HG03378 (cell line): ENCODE measurements around the gene ITPR2.
"Not testable (repeated sequence)": the region's sequence is repeated elsewhere in the genome, so short reads cannot be mapped to it uniquely, and the experiment has no call there.

Source experiments
- ATAC-seq: cut with Tn5 transposase; IDR thresholded peaks from one replicate; pipeline ENCODE4 v1.9.1; 2021; ENCODE audit warnings: mild to moderate bottlenecking, moderate library complexity; ENCODE audit not compliant: unreplicated experiment

ITPR2 gene

DNA sequence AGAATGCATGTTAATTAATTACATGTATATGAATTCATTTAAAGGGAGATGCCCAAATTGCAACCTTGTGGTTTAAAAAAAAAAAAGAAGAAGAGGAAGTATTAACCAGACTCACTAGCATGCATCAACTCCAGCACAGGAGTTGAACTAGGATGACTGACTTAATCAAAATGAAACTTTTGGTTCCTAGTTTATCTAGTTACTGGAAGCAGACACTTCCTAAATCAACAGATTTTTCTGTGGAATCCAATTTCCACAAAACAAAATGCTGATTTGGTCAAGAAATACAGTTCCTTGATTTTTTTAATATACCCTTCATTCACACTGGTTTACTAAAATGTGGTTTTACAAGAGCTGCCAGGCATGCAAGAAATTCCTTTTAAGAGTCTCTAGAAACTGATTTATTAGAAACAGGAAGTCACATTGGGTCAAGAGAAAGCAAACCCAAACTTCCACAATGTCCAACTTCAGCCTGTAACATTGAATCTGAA lies 41.6 kb downstream of the ITPR2 start:
- peak; percentile 63 for ATAC-seq

DNA sequence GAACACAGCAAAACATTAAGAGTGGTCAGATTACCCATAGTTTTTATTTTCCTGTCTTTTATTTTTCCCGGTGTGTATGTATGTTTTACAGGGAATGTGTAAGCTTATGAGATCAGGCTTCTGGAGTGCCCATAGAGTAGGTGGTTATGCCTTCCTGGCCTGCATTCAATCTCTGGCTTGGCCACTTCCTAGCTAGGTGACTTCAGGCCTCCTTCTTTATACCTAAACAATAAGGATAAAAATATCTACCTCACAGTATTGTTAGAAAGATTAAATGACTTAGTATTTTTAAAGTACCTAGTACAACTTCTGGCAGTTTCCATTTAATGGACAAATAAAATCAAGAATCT lies 42.4 kb downstream of the ITPR2 start:
- ATAC-seq, result no peak

DNA sequence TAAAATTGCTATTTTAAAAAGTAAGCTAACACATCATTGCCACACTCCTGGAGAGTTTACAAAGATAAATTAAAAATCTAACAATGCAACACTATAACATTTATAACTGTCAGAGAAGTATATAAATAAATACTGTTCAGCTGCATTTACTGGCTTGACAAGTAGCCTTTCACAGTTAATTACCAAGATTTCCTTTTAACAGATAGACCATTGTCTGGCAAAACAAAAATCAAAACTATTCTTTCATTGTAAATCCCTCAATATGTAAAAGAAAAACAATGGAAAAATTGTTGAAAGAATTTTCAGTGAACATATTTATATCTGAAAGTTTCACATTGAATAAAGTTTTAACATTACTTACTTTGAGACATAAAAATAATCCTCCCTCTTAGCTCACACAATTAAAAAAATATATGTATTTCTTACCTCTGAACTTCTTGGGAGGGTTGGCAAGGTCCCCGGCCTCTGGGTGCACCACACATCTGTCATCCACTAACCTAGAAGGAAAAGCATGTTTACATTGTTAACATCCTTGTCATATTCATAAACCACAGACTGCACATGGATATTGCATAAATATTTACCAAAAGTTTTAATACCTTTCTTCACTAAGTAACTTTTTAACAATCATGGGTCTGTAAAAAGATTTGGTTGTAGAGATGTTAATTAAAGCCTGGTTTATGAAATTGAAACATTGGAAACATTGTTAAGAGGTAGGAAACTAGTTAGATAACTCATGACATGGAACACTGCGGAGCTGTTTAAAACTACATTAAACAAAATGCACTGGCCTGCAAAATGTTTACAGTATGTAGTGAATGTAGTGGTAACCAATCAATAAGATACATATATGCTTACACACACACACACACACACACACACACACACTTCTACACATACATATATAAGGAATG lies 43.0 kb downstream of the ITPR2 start:
- no peak for ATAC-seq

DNA sequence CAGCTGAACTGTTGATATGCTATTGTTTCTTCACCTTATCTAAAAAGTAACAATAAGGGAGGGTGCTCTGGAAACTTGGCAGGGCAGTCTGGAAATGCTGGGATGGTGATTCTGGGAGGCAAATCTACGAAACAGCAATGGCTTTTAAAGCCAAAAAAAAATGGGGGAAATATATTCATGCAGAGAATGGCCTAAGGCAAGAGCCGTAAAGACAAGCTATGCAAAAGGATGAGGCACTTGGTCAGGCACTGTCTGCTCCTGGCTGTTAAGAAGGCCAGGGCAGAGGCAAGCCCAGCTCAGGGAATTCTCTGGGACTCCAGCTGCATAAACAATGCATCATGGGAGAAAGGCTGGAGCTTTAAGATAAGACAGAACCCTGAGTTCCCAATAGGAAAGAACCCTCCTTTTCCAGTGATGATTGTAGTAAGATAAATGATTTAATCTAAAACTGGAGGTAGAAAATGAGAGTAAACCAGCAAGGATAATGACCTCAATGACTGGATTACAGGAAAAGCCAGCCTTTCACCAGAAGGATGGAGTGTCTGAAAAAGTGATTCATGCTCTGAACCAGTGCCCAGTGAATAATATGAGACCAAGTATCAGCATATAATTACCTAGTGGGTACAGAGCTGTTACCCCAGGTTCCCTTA lies 46.0 kb downstream of the ITPR2 start:
- no peak for ATAC-seq

DNA sequence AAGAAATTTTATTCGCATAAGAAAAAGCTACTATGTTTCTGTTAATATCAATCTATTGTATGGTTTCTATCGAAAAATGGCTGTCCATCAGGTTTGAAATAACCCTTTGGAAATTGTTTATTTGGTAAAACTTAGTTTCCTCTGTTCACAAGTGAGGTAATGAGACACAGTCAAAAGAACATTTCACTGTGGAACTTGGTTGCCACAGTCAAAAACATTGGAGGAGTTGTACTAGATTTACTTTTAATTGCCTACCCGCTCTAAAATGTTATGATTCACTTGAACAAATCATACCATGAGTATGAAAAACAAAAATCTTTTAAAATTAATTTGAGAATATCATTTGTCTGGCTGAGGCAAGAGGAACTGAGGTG lies 46.5 kb downstream of the ITPR2 start:
- no peak for ATAC-seq

DNA sequence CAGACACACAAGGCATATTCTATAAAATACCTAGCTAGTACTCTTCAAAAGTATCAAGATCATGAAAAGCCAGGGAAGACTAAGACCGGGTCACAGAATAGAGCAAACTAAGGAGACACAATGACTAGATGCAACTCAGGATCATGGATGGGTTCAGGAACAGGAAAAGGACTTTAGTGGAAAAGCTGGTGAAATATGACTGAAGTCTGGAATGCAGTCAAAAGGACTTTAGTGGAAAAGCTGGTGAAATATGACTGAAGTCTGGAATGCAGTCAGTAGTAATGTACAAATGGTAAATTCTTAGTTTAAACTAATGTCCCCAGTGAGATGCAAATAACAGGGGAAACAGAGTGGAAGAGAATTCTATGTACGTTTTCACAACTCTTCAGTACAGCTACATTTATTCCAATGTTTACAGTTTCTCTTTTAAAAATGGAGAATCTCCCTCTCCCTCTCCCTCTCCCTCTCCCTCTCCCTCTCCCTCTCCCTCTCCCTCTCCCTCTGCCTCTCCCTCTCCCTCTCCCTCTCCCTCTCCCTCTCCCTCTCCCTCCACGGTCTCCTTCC lies 49.1 kb downstream of the ITPR2 start:
- ATAC-seq, result not testable (repeated sequence)

DNA sequence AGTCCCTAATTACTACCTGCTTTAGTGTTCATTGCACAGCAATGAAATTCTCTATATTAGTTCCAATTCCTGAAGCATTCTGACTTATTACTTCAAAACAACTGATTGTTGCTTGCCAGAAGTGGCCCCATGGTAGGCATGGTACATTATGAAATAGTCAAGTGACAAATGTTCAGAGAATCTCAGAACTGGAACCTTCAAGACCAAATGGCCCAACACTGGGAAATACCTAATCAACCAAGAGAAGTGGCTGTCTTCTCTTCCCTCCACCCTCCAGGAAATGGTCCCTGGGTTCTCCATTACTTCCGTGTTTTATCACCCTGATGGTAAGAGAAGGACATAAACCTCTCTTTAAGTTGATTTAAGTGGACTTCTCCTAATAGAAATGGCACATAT lies 49.9 kb downstream of the ITPR2 start:
- no peak for ATAC-seq

DNA sequence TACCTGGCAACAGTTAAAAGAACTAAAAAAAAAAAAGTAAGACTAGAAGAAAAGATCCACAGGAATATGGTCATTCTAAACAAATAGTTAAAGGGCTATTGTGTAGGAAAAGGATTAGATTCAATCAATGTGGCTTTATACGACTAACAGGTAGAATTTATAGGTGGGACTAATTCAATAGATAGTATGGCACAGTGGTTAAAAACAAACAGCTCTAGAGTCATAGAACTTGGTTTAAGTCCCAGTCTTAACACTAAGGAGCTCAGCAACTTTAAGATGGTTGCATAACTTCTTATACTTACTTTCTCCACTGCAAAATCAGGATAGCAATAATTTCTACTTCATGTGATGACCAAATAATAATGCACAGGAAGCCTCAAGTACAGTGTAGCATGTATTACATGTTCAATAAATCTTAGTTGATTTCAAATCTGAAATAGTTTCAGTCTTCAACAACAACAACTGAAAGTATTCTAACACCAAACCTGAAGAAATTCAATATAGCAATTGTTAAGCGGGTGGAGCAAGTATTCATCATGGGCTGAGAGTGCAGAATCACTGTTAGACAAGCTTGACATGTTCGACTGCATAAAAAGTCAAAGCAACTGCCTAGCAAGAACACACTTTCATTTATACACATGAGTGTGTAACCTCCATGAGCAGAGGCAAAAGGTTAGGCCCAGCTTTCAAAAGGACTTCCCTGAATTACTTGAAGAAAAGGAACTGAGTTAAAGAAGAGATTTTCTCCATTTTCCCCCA lies 50.4 kb downstream of the ITPR2 start:
- no peak for ATAC-seq

DNA sequence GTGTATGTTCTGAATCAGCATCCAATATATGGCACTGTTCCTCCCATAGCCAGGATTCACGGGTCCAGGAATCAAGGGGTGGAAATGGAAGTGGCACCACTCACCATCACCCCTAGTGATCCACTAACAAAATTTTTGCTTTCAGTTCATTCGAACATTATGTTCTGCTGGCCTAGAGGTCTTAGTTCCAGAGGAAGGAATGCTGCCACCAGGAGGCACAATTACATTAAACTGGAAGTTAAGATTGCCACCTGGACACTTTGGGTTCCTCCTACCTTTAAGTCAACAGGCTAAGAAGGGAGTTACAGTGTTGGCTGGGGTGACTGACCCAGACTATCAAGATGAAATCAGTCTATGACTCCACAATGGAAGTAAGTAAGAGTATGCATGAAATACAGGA lies 52.3 kb downstream of the ITPR2 start:
- ATAC-seq, result not testable (repeated sequence)

DNA sequence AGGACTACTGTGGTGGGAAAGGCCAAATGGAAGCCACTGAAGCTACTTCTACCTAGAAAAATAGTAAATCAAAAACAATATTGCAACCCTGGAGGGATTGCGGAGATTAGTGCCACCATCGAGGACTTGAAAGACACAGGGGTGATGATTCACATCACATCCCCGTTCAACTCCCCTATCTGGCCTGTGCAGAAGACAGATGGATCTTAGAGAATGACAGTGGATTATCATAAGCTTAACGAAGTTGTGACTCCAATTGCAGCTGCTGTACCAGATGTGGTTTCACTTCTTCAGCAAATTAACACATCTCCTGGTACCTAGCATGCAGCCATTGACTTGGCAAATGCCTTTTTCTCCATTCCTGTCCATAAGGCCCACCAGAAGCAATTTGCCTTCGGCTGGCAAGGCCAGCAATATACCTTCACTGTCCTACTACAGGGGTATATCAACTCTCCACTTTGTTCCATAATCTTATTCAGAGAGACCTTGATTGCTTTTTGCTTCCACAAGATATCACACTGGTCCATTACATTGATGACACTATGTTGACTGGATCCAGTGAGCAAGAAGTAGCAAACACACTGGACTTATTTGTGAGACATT lies 54.7 kb downstream of the ITPR2 start:
- not testable (repeated sequence) for ATAC-seq

DNA sequence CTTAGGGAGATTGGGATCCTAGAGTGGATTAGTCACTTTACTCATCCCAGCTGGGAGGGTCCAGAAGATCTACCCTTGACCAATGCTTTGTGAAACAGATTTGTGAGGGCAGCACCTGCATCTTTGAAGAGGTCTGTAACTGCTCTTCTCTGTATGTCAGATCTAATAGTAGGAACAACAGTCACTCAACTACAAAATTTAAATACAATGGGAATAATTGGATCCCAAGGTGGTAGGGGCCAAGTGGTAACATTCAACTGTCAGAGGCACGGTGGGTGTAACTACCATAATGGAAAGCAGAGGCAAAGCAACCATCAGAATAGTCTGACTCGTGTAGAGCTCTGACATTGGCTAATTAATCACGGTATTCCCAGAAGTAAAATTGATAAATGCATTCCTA lies 55.8 kb downstream of the ITPR2 start:
- no peak for ATAC-seq

DNA sequence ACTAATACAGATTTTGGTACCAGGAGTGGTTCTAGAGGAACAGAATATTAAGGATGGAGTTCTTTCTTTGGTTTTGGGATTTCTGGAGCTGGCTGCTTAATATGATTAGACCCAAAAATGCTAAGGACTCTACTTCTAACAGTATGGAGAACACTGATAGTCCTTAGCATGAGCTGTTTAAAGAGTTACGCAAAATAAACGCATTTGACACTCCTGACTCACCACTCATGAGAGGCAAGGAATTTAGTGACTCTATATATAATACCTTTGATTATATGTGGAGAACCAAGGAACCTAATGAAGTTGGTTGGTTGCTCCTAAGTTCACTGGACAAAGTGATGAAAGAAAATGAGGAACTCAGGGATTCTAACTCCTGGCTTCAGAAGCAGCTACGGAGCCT lies 57.0 kb downstream of the ITPR2 start:
- ATAC-seq, result not testable (repeated sequence)

DNA sequence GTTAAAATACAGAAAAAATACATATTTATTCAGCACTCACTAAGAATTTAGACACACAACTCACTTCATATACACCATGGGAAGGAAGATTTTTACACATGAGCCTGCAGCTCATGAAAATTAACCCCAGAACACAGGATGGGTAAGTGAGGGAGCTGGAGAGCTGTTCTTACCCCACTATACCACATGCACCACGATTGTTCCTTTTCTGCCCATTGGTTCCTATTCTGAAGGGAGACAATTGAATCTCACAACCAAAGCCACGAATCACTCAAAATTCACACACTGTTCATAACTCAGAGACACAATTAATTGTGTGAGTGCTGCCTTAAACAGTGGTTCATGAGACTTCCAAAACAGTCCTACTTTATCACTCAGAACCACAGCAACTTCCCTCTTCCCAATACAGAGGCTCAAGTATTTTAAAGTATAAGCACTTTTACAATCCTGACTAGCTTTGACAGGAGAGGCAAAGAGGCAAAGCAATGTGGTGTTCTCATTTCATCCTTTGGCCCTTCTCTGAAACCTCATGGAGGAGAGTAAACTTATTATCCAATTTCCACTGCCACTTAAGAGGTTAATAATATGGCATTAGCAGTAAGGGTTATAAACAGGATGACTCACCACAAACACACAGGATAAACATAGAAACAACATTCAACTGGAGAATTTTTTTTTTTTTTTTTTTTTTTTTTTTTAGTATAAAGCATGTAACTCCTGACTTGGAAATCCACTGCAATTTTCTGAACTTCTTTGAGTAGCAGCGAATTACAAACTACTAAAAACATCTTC lies 59.5 kb downstream of the ITPR2 start:
- no peak for ATAC-seq

DNA sequence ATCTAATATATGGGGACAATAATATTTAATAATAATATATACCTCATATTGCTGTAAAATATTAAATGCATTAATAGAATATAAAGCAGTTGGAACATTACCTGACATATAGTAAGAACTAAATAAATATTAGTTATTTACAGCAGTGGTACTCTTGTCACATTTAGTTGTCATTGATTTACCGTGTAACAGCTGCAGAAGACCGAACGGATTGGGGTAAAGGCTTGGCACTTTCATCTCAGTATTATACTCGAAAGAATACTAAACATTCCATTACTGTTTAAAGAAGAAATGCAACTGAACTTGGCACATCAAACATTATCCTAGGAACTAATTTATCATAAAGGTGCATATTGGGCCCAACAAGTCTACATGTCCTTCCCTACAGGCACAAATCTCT lies 61.1 kb downstream of the ITPR2 start:
- no peak for ATAC-seq

DNA sequence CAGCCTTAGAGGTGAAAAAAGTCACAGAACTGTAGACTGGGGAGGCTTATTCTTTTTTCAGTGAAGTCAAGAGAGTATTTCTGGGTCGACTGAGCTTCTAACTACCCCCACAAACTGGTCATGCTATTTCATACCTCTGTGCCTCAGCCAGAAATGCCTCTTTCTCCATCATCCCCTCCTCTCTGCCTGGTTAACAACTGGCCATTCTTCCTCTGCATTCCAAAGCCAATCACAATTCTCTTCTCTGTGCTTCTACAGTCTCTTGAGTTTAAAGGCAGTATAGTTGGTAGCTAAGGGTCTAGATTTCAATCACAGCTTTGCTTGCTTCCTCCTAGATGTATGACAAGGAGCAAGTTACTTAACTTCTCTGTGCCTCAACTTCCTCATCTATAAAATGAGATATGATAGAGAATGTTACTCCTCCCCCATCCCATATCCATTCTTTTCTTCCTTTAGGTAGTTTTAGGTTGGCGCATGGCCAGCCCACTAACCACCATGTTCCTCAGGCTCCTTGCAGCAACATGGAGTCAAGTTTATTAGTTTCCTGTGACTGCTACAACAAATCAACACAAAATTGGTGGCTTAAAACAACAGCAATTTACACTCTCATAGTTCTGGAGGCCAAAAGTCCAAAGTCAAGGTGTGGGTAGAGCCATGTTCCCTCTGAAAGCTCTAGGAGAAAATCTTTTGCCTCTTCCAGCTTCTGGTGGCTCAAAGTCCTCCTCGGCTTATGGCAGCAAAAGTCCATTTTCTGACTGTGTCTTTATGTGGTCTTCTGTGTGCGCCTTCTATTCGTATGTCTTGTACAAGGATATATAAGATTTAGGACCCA lies 62.5 kb downstream of the ITPR2 start:
- ATAC-seq, result no peak

DNA sequence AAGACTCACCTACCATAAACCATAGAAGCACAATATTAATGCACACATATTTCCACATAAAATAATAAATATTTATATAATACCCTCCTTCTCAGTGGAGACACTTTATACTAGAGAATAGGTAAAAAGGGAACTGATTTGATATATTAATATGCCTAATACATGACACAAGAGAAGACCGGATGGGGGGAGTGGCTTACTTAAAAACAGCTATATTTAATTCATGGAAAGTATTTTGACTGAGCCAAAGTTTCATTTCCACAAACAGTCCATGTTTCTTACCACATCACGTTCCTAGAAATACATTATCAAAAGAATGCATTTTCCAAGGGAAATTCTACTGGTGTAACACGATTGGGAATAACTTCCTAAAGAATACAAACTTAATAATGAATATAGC lies 63.4 kb downstream of the ITPR2 start:
- no peak for ATAC-seq

DNA sequence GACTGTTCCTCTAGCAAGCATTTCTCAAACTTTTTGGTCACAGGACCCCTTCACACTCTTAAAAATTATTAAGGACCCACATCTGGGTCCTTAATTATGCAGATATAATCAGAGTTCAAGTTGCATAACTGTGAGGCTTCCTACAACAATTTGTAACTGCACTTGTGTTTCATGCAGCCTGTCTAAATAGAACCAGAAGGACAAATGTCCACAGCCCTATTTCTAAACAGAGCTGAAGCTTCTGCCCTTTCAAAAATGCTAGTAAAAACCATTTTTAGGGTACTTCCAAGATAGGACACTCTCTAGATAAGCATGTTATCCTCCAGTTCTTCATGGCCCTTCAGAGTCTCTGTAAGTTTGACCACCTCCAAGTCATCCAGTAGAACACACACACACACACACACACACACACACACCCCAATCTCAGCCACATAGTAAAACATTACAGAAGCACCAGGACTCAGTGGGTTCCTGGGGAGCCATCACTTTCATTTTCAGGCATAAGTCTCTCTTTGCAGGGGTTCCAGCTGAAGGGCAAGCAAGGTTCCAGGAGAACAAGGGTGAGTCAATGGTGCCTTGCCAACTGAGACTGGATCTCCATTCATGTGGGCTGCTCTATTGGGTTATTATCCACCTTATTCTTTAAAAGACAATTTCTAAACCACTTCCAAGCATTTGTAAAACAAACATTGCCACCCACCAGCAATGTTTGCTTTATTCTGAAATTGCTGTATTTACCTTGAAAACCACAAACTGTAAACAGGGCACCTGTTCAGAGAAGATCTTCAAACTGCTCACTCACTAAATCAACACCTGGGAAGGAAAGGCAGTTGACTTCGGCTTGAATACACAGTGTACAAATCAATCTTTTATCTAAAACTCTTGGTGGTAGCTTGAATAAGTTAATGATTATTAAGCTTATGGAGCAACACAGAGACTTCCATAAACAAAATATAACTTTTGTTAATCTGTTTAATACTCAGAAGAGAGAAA lies 64.1 kb downstream of the ITPR2 start:
- ATAC-seq, result peak; percentile 62

DNA sequence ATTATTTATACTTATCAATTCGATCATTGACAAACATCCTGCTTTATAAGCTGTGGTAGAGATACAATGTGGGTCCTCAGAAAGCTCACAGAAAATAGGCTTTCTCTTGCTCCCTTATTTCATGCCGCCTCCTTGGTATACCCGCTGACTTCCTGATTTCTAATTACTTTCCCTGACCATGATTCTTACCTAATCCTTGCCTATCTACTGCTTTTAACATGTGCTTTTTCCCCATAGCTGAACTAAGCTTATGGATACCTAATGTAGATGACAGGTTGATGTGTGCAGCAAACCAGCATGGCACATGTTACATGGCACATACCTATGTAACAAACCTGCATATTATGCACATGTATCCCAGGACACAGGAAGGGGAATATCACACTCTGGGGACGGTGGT lies 65.1 kb downstream of the ITPR2 start:
- ATAC-seq, result no peak
